ENCODE results near the gene ATXN7L1.

ATXN7L1 gene

DNA sequence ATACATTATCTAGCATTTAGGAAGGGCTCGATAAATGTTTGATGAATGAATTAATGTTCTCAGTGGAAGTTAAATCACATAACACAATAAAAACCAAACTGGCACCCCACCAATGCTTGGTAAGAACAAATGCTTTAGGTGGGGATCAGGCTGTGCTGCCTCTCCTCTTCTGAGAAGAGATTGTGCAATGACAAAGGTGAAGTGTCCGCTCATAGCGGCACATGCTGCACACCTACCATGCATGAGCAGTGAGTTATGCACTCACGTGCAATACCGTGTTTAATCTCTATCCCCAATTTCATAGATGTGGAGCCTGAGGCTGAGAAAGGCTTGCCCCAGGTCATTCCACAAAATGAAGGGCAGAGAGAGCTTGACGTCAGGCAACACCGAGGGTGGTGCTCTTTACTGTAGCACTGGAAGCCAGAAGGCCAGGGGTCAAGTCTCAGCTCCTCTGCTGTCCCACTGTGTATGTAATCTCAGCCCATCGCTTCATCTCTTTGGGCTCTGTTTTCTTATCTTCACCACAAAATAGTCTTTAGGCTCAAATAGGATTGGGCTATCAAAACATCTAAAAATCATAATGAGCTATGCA, 222.2 kb downstream of the ATXN7L1 start:
- H3K4me3 ChIP-seq (ENCODE audit: low read depth, low read length) = no peak overlapping the region
- POLR2A ChIA-PET = no interaction called here
- CTCF ChIA-PET = interaction anchor here (0.6 to 1.9 kb wide), 5 partner anchors 354 to 1150 kb away, joined by 4 to 9 read pairs (median 5); no protein-coding TSS in a partner anchor

DNA sequence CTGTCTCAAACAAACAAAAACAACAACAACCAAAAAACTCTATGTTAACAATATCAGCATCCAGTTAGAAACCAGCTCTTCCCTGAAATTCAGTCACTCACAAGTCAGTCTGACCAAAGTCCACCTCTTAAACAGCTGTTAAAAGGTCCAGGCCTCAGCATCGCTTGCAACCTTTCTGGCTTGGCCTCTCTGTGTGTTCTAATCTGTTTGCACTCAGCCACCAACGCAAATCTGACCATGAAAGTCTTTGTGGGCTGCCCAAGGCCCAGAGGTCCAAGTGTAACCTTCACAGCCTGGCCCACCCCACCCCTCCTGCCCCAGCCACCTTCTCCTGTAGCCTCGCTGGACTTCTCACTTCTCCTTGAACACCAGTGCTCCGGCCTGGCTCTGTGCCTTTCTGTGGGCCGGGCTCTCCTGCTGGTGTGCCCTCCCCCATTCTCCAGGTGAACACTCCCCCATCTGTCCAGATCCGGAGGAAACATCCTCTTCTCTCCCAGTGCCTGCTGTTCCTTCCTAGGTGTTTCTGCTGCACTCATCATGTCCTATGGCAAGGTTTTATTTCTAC, 222.9 kb downstream of the ATXN7L1 start:
- Histone ChIP-seq H3K36me3 (ENCODE audit: control insufficient read depth in 2 of 2, insufficient read depth in 1 of 2, low read length in 2 of 2) (no peaks in the 10 kb centered on the region), H3K9me3 (ENCODE audit: control insufficient read depth, insufficient read depth, low read depth, low read length) (no peaks in the 10 kb centered on the region), H3K4me3 (ENCODE audit: low read depth, low read length) (no peak overlapping the region), H3K27ac (ENCODE audit: extremely low read depth, low read depth, low read length) (no peak overlapping the region), H3K4me1 (ENCODE audit: control insufficient read depth, insufficient read depth, low read length) (peaks cover 5% of the 10 kb centered on the region)
- ChIA-PET CTCF (interaction anchor here (1.3 to 3.7 kb wide), 4 partner anchors 10 to 389 kb away, joined by 3 to 22 read pairs (median 12); no protein-coding TSS in a partner anchor), POLR2A (no interaction called here)
- TF ChIP-seq ZNF626 (tag by site-specific recombination; IDR thresholded peaks at IDR 0.05) (no peak), ZNF146 (tag by site-specific recombination; IDR thresholded peaks at IDR 0.05) (no peak), ZNF76 (tag by site-specific recombination; IDR thresholded peaks at IDR 0.05; ENCODE audit: borderline replicate concordance, low read depth) (no peak), SETDB1 (IDR thresholded peaks at IDR 0.05; ENCODE audit: insufficient read length, low read length) (no peak)
- TF ChIP-seq, protein P1, sequence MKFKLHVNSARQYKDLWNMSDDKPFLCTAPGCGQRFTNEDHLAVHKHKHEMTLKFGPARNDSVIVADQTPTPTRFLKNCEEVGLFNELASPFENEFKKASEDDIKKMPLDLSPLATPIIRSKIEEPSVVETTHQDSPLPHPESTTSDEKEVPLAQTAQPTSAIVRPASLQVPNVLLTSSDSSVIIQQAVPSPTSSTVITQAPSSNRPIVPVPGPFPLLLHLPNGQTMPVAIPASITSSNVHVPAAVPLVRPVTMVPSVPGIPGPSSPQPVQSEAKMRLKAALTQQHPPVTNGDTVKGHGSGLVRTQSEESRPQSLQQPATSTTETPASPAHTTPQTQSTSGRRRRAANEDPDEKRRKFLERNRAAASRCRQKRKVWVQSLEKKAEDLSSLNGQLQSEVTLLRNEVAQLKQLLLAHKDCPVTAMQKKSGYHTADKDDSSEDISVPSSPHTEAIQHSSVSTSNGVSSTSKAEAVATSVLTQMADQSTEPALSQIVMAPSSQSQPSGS (tag by site-specific recombination; IDR thresholded peaks at IDR 0.05; ENCODE audit: low read depth) = no peak
- TF ChIP-seq, protein P2, sequence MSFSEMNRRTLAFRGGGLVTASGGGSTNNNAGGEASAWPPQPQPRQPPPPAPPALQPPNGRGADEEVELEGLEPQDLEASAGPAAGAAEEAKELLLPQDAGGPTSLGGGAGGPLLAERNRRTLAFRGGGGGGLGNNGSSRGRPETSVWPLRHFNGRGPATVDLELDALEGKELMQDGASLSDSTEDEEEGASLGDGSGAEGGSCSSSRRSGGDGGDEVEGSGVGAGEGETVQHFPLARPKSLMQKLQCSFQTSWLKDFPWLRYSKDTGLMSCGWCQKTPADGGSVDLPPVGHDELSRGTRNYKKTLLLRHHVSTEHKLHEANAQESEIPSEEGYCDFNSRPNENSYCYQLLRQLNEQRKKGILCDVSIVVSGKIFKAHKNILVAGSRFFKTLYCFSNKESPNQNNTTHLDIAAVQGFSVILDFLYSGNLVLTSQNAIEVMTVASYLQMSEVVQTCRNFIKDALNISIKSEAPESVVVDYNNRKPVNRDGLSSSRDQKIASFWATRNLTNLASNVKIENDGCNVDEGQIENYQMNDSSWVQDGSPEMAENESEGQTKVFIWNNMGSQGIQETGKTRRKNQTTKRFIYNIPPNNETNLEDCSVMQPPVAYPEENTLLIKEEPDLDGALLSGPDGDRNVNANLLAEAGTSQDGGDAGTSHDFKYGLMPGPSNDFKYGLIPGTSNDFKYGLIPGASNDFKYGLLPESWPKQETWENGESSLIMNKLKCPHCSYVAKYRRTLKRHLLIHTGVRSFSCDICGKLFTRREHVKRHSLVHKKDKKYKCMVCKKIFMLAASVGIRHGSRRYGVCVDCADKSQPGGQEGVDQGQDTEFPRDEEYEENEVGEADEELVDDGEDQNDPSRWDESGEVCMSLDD (tag by site-specific recombination; IDR thresholded peaks at IDR 0.05) = no peak

More for the DNA sequence above, 222.2 kb downstream of the ATXN7L1 start:
- TF ChIP-seq OVOL3 (tag by site-specific recombination; IDR thresholded peaks at IDR 0.05) (no peak), ZIC2 (tag by site-specific recombination; IDR thresholded peaks at IDR 0.05) (peak; percentile 34)
- TF ChIP-seq, protein P3, sequence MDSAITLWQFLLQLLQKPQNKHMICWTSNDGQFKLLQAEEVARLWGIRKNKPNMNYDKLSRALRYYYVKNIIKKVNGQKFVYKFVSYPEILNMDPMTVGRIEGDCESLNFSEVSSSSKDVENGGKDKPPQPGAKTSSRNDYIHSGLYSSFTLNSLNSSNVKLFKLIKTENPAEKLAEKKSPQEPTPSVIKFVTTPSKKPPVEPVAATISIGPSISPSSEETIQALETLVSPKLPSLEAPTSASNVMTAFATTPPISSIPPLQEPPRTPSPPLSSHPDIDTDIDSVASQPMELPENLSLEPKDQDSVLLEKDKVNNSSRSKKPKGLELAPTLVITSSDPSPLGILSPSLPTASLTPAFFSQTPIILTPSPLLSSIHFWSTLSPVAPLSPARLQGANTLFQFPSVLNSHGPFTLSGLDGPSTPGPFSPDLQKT (IDR thresholded peaks at IDR 0.05; ENCODE audit: borderline replicate concordance, low read depth, low read length) = no peak
- no peaks in the 10 kb centered on the region for H3K9me3 ChIP-seq (ENCODE audit: control insufficient read depth, insufficient read depth, low read depth, low read length)
- H3K4me1 ChIP-seq (ENCODE audit: control insufficient read depth, insufficient read depth, low read length) = no peaks in the 10 kb centered on the region
- no peak overlapping the region for H3K27ac ChIP-seq (ENCODE audit: extremely low read depth, low read depth, low read length)
- no peaks in the 10 kb centered on the region for H3K36me3 ChIP-seq (ENCODE audit: control insufficient read depth in 2 of 2, insufficient read depth in 1 of 2, low read length in 2 of 2)

DNA sequence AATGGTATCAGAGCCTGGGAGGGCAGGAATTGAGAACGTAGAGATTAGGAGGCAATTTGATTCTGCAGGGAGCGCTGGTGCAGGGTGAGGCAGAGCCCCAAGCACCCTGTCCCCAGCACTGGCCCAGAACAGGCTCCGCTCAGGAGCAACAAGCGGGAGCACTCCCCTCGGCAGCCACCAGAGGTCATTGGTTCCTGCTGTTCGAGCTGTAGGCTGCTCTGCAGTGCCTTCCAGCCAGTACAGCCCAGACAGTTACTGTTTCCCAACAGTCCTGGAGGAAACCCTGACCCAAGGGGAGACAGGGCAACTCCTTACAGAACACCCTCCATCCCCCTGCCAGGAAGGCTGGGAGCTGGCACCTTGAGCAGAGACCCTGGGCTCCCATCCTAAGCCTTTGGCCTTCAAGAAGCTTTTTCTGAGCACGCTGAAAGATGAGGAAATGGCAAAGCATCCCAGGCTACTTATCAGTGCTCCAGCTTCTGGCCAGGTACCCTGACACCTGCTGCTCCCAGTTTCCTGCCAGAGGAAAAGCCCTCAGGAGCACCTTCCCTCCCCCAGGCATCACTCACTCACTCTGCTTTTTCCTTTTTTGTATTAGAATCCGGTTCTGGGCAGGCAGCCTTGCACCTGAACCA, 223.9 kb downstream of the ATXN7L1 start:
- H3K36me3 ChIP-seq (ENCODE audit: control insufficient read depth in 2 of 2, insufficient read depth in 1 of 2, low read length in 2 of 2) = no peaks in the 10 kb centered on the region
- peaks cover 6% of the 10 kb centered on the region for H3K4me1 ChIP-seq (ENCODE audit: control insufficient read depth, insufficient read depth, low read length)
- H3K27ac ChIP-seq (ENCODE audit: extremely low read depth, low read depth, low read length) = no peak overlapping the region
- H3K4me3 ChIP-seq (ENCODE audit: low read depth, low read length) = no peak overlapping the region
- no peaks in the 10 kb centered on the region for H3K9me3 ChIP-seq (ENCODE audit: control insufficient read depth, insufficient read depth, low read depth, low read length)
- CTCF ChIA-PET = interaction anchor here (0.5 to 3.7 kb wide), 13 partner anchors 11 to 458 kb away, joined by 3 to 22 read pairs (median 4); no protein-coding TSS in a partner anchor
- POLR2A ChIA-PET = no interaction called here
- TF ChIP-seq ZNF600 (tag by site-specific recombination; IDR thresholded peaks at IDR 0.05) (peak; percentile 67), ZNF654 (tag by site-specific recombination; IDR thresholded peaks at IDR 0.05; ENCODE audit: low read depth) (peak; percentile 74), SCRT1 (tag by site-specific recombination; IDR thresholded peaks at IDR 0.05; ENCODE audit: borderline replicate concordance) (peak; percentile 86), ZNF660 (tag by site-specific recombination; IDR thresholded peaks at IDR 0.05) (0 out of 2 replicates have a peak, but pooled peaks have one; percentile 45), ZNF785 (tag by site-specific recombination; IDR thresholded peaks at IDR 0.05) (no peak), ZNF132 (tag by site-specific recombination; IDR thresholded peaks at IDR 0.05; ENCODE audit: borderline replicate concordance) (no peak), ZNF623 (tag by site-specific recombination; IDR thresholded peaks at IDR 0.05) (no peak), ZBTB8A (tag by site-specific recombination; IDR thresholded peaks at IDR 0.05) (0 out of 2 replicates have a peak, but pooled peaks have one; percentile 22), ZNF2 (tag by site-specific recombination; IDR thresholded peaks at IDR 0.05) (0 out of 2 replicates have a peak, but pooled peaks have one; percentile 33), GLIS2 (tag by site-specific recombination; IDR thresholded peaks at IDR 0.05) (no peak)
- TF ChIP-seq, protein P4, sequence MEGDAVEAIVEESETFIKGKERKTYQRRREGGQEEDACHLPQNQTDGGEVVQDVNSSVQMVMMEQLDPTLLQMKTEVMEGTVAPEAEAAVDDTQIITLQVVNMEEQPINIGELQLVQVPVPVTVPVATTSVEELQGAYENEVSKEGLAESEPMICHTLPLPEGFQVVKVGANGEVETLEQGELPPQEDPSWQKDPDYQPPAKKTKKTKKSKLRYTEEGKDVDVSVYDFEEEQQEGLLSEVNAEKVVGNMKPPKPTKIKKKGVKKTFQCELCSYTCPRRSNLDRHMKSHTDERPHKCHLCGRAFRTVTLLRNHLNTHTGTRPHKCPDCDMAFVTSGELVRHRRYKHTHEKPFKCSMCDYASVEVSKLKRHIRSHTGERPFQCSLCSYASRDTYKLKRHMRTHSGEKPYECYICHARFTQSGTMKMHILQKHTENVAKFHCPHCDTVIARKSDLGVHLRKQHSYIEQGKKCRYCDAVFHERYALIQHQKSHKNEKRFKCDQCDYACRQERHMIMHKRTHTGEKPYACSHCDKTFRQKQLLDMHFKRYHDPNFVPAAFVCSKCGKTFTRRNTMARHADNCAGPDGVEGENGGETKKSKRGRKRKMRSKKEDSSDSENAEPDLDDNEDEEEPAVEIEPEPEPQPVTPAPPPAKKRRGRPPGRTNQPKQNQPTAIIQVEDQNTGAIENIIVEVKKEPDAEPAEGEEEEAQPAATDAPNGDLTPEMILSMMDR (tag by site-specific recombination; IDR thresholded peaks at IDR 0.05) = peak; percentile 80
- TF ChIP-seq, protein P5, sequence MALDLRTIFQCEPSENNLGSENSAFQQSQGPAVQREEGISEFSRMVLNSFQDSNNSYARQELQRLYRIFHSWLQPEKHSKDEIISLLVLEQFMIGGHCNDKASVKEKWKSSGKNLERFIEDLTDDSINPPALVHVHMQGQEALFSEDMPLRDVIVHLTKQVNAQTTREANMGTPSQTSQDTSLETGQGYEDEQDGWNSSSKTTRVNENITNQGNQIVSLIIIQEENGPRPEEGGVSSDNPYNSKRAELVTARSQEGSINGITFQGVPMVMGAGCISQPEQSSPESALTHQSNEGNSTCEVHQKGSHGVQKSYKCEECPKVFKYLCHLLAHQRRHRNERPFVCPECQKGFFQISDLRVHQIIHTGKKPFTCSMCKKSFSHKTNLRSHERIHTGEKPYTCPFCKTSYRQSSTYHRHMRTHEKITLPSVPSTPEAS (tag by site-specific recombination; IDR thresholded peaks at IDR 0.05) = no peak

Data from HEK293 (cell line).